Gastroesophageal sphincter (tissue), 4 donors: ENCODE results near the gene CSTB. TPM values are rescaled to one million over a fixed set of nuclear protein-coding genes. Genes with fewer than 3 reads are reported as not detected.

Experiments
- small RNA-seq, 4 donors: library from RNA; depleted of rRNA; stranded (forward); fragments of <200 nt; gene quantifications; one replicate each; pipeline ENCODE3, GENCODE V24; 2016
- total RNA-seq, 4 donors: library from RNA; depleted of rRNA; stranded (reverse); fragments of >200 nt; gene quantifications; one replicate each; pipeline ENCODE4 v1.1.0, GENCODE V29; 2016

The CSTB gene
- total RNA-seq, 4 donors from 2014 or later = 8.9 to 22.2 (median 10.1) TPM

Small RNA genes within 50 kb of the gene (small RNA-seq; reads per million reads assigned to genes)
- 0 reads per million in 4 donors for gene AP001052.1

Other genes starting within 250 kb of the CSTB start
- 1 to 10 TPM in 2 of 4 donors, under 1 TPM in 2; 0.40 to 2.4 (median 1.2) TPM for gene HSF2BP, start 116.8 kb downstream of the CSTB start, total RNA-seq
- 10 to 100 TPM; 17.8 to 23.7 (median 21.2) TPM for gene RRP1B, start 116.7 kb downstream of the CSTB start, total RNA-seq
- gene PDXK, start 57.2 kb downstream of the CSTB start, total RNA-seq = 10 to 100 TPM; 24.4 to 42.2 (median 33.0) TPM
- gene RRP1, start 13.3 kb upstream of the CSTB start, total RNA-seq = 10 to 100 TPM; 19.0 to 25.2 (median 20.8) TPM
- gene AGPAT3, start 88.9 kb upstream of the CSTB start, total RNA-seq = 10 to 100 TPM; 27.1 to 46.9 (median 32.2) TPM
- 10 to 100 TPM; 17.8 to 58.1 (median 32.4) TPM for gene TRAPPC10, start 236.0 kb upstream of the CSTB start, total RNA-seq